Cardiac fibroblast (primary cell): ENCODE results near the gene ARID1B.
"Not testable (repeated sequence)": the region's sequence is repeated elsewhere in the genome, so short reads cannot be mapped to it uniquely, and the experiment has no call there.

Source experiments
- DNase-seq, 2 donors: peaks; one replicate each; pipeline versions ENCODE4 v3.0.0 to v3.0.0-alpha.2; 2010; ENCODE audit warnings: low read depth in 2 of 2
- H3K4me3 ChIP-seq, 2 donors: replicated peaks in 1 of 2; 1 replicate in 1 of 2; 2 replicates in 1 of 2; pipeline ENCODE4 v1.5.1; 2011; ENCODE audit warnings: low read depth in 2 of 2, low read length in 2 of 2, mild to moderate bottlenecking in 2 of 2, moderate library complexity in 1 of 2
- CTCF ChIP-seq: IDR thresholded peaks from one replicate; pipeline ENCODE4 v1.5.1; 2011; ENCODE audit warnings: low read depth, mild to moderate bottlenecking, low read length, inconsistent platforms

Gene ARID1B

GRCh38 chr6:156980515-156980914 is 203.3 kb downstream of the ARID1B start:
- no peak for TF ChIP-seq CTCF
- no peak for DNase-seq

GRCh38 chr6:156980948-156981347 is 203.8 kb downstream of the ARID1B start:
- no peak overlapping the region for H3K4me3 ChIP-seq
- no peak for TF ChIP-seq CTCF
- DNase-seq: no peak

More at GRCh38 chr6:156980515-156980914, 203.3 kb downstream of the ARID1B start:
- no peak overlapping the region for H3K4me3 ChIP-seq

- TF ChIP-seq CTCF: no peak
- no peak for DNase-seq
- no peak overlapping the region for H3K4me3 ChIP-seq
These were observed 205.0 kb downstream of the ARID1B start for GRCh38 chr6:156982168-156982567.

- not testable (repeated sequence) for DNase-seq, H3K4me3 ChIP-seq
These were observed 205.7 kb downstream of the ARID1B start for GRCh38 chr6:156982864-156983263.

- no peak for DNase-seq
- H3K4me3 ChIP-seq: no peak overlapping the region
- no peak for TF ChIP-seq CTCF
These were observed 207.1 kb downstream of the ARID1B start for GRCh38 chr6:156984178-156984738.

- DNase-seq: no peak
- TF ChIP-seq CTCF: no peak
- H3K4me3 ChIP-seq: no peak overlapping the region
These were observed 208.1 kb downstream of the ARID1B start for GRCh38 chr6:156985309-156985708.

GRCh38 chr6:156988276-156989158 is 211.3 kb downstream of the ARID1B start:
- DNase-seq: peak in 1 of 2 donors; percentile 22
- no peak for TF ChIP-seq CTCF
- no peak overlapping the region for H3K4me3 ChIP-seq
